ENCODE data around the gene OBSL1. TPM values are rescaled to one million over a fixed set of nuclear protein-coding genes. Genes with fewer than 3 reads are reported as not detected.

Gene OBSL1
- total RNA-seq, 5 donors from 2014 or later (not counting 1 experiment from before 2014, with no cell fraction given): 1.2 to 2.4 (median 1.2) TPM

DNA sequence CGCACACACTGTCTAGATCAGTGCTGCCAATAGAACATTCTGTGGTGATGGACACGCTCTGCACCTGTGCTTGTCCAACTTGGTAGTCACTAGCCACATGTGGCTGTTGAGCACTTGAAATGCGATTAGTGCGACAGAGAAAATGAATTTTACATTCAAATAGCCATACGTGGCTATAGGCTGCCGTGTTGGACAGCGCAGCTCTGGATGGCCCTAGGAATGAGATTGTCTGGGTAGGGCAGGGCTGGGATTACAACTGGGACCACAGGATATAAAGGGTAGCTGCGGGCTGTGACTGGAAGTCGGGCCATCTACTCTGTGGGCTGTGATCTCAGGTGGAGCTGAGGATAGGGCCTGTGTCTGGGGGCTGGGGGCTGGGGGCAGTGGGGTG, 51.8 kb downstream of the OBSL1 start:
- POLR2A ChIA-PET: no interaction called here

DNA sequence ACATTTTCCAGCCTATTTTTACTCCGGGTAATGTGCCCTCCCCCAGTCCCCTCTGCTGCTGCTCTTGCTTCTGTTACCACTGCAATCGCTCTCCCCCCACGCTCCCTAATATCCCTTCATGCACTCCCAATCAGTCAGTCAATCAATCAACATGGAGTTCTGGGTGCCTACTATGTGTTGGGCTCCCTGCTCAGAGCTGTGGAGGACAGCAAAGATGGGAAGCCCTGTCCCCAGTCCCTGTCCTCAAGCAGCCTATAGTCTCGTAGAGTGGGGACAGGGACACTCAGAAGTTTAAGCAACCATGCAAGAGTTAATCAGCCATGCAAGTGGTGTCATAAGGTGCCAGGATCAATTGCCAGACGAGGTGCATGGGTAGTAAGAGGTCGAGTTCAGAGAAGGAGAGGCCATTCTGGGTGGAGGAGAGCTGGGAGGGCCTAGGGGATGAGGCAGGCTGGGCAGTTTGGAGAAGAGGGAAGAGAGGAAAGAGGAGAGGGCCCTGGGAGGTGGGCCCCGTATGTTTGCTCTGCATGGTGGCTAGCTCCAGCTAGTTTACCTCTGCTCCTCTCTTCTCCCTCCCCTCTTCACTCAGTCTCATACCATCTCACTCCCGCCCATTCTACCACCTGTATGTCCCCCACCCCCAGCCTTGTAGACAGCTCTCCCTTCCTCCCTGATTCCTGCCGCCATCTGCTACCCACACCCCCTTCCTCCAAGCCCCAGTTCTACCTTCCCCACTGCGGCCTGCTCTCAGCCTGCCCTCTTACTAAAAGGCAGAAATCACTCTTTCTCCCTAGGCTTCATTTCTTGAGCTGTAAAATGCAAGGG, 53.2 kb downstream of the OBSL1 start:
- Histone ChIP-seq H3K27ac (ENCODE audit: low read length) (no peak overlapping the region), H3K27me3 (replicated peaks in 1 of 2; ENCODE audit: control insufficient read depth in 2 of 2, extremely low read depth in 1 of 2, insufficient read depth in 2 of 2, low read length in 1 of 2) (peaks cover 0 to 93% of the 10 kb centered on the region in 2 experiments), H3K36me3 (ENCODE audit: control insufficient read depth in 2 of 2, extremely low read depth in 1 of 2, insufficient read depth in 1 of 2, low read length in 1 of 2) (no peaks in the 10 kb centered on the region), H3K4me3 (ENCODE audit: control insufficient read depth in 1 of 2, extremely low read depth in 1 of 2, low read length in 1 of 2) (no peak overlapping the region), H3K9me3 (no peaks in the 10 kb centered on the region), H3K4me1 (ENCODE audit: control insufficient read depth in 1 of 2, extremely low read depth in 1 of 2, insufficient read depth in 2 of 2, low read length in 2 of 2) (peaks cover 0 to 28% of the 10 kb centered on the region in 2 experiments)
- ATAC-seq (replicated peaks in 1 of 4): no peak
- no peak for DNase-seq
- Mint-ChIP-seq H3K4me3 (no peak overlapping the region), H3K27me3 (peaks cover 75 to 79% of the 10 kb centered on the region in 2 donors), H3K27ac (no peak overlapping the region), H3K9me3 (no peaks in the 10 kb centered on the region), H3K36me3 (no peaks in the 10 kb centered on the region), H3K4me1 (peaks cover 22 to 25% (median 25%) of the 10 kb centered on the region in 3 donors)
- ChIA-PET POLR2A (no interaction called here), CTCF (interaction anchor here (0.5 to 1.5 kb wide), 5 partner anchors 10 to 88 kb away, joined by 3 to 6 read pairs (median 3); no protein-coding TSS in a partner anchor)
- 66% methylated on average over 8 of the region's 10 CpGs for WGBS (ENCODE audit: insufficient coverage)

More for the DNA sequence above, 51.8 kb downstream of the OBSL1 start:
- Mint-ChIP-seq H3K4me3 (no peak overlapping the region), H3K4me1 (peaks cover 14 to 21% (median 19%) of the 10 kb centered on the region in 3 donors), H3K9me3 (no peaks in the 10 kb centered on the region), H3K36me3 (no peaks in the 10 kb centered on the region), H3K27me3 (peaks cover 76 to 81% of the 10 kb centered on the region in 2 donors), H3K27ac (no peak overlapping the region)
- H3K4me3 ChIP-seq (ENCODE audit: control insufficient read depth in 1 of 2, extremely low read depth in 1 of 2, low read length in 1 of 2): no peak overlapping the region
- DNase-seq: no peak
- CTCF ChIA-PET: interaction anchor here (1.1 to 1.5 kb wide), 2 partner anchors 21 to 89 kb away, joined by 3 to 4 read pairs; no protein-coding TSS in a partner anchor
- ATAC-seq (replicated peaks in 1 of 4): no peak
- H3K27ac ChIP-seq (ENCODE audit: low read length): no peak overlapping the region
- H3K9me3 ChIP-seq: no peaks in the 10 kb centered on the region
- WGBS (ENCODE audit: insufficient coverage): 98% methylated on average over 7 of the region's 9 CpGs
- no peaks in the 10 kb centered on the region for H3K36me3 ChIP-seq (ENCODE audit: control insufficient read depth in 2 of 2, extremely low read depth in 1 of 2, insufficient read depth in 1 of 2, low read length in 1 of 2)
- H3K4me1 ChIP-seq (ENCODE audit: control insufficient read depth in 1 of 2, extremely low read depth in 1 of 2, insufficient read depth in 2 of 2, low read length in 2 of 2): peaks cover 0 to 23% of the 10 kb centered on the region in 2 experiments
- peaks cover 3 to 92% of the 10 kb centered on the region in 2 experiments for H3K27me3 ChIP-seq (replicated peaks in 1 of 2; ENCODE audit: control insufficient read depth in 2 of 2, extremely low read depth in 1 of 2, insufficient read depth in 2 of 2, low read length in 1 of 2)

DNA sequence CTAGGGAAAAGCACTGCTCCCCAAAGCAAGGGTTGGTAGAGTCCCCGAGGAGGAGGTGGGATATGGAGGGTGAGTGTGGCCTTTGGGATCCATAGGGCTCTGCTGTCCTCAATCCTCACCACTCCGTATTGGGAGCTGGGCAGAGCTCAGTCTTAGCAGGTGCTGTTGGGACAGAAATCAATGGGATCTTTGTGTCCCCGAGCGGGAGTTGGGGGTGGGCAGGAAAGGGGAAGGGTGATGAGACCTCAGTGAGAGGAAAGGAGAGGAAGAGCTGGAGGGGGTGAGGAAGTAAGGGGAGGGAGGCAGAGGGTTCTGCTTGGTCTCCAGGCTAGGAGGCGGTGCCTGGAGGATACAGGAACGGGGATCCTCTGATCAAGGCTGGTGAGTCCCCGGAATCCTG, 54.5 kb downstream of the OBSL1 start:
- WGBS (ENCODE audit: insufficient coverage): 29% methylated on average over 6 of the region's 7 CpGs
- H3K36me3 ChIP-seq (ENCODE audit: control insufficient read depth in 2 of 2, extremely low read depth in 1 of 2, insufficient read depth in 1 of 2, low read length in 1 of 2): no peaks in the 10 kb centered on the region
- no peaks in the 10 kb centered on the region for H3K9me3 Mint-ChIP-seq
- H3K9me3 ChIP-seq: no peaks in the 10 kb centered on the region
- ChIA-PET POLR2A (no interaction called here), CTCF (interaction anchor here in 1 of 2 donors (0.7 kb wide), 1 partner anchor 64 kb away, joined by 3 read pairs; no protein-coding TSS in a partner anchor)
- H3K4me1 Mint-ChIP-seq: peaks cover 22 to 28% (median 23%) of the 10 kb centered on the region in 3 donors
- no peak overlapping the region for H3K27ac Mint-ChIP-seq
- H3K4me1 ChIP-seq (ENCODE audit: control insufficient read depth in 1 of 2, extremely low read depth in 1 of 2, insufficient read depth in 2 of 2, low read length in 2 of 2): peaks cover 0 to 18% of the 10 kb centered on the region in 2 experiments
- no peaks in the 10 kb centered on the region for H3K36me3 Mint-ChIP-seq
- H3K4me3 Mint-ChIP-seq: no peak overlapping the region
- DNase-seq (no peak), ATAC-seq (replicated peaks in 1 of 4) (no peak)
- peaks cover 79 to 86% of the 10 kb centered on the region in 2 donors for H3K27me3 Mint-ChIP-seq
- no peak overlapping the region for H3K27ac ChIP-seq (ENCODE audit: low read length)
- H3K27me3 ChIP-seq (replicated peaks in 1 of 2; ENCODE audit: control insufficient read depth in 2 of 2, extremely low read depth in 1 of 2, insufficient read depth in 2 of 2, low read length in 1 of 2): peaks cover 6 to 93% of the 10 kb centered on the region in 2 experiments
- H3K4me3 ChIP-seq (ENCODE audit: control insufficient read depth in 1 of 2, extremely low read depth in 1 of 2, low read length in 1 of 2): no peak overlapping the region

DNA sequence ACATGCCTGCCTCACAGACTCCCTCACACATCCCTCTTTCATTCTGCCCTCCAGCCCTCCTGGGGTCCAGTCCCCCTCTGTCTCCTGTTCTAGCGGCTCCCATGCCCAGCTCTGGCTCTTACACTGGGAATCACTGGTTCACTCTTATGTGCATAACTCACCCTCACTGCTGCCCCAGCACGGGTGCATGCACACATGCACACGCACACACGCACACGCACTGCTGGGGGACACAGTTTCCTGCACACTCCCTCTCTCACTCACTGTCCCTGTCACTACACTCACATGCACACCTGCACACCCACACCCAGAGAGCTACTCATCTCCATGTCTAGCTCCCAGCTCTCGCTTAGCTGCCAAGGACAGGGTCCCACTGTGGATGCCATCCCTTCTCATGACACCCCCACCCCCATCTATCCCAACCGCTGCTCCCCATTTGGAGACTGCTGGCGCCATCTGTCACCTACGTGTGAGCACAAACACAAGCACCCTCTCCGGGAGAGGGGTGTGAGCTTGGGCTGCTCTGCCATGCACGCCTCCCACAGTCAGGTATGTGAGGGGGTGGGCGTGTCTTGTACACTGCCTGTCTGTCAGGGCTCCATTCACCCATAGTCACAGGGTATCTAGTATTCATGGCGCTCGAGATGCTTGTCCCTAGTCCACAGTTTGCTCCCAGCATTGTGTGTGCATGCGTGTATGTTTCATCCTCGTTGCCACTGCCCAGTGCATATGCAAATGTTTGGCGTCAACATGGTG, 55.3 kb downstream of the OBSL1 start:
- peak overlapping the region in 1 of 2 donors; percentile 4 for H3K27ac Mint-ChIP-seq

DNA sequence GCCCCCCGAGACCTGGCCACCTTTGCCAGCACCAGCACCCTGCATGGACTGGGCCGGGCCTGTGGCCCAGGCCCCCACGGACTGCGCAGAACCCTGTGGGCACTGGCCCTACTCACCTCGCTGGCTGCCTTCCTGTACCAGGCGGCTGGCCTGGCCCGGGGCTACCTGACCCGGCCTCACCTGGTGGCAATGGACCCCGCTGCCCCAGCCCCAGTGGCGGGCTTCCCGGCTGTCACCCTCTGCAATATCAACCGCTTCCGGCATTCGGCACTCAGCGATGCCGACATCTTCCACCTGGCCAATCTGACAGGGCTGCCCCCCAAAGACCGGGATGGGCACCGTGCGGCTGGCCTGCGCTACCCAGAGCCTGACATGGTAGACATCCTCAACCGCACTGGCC, 56.5 kb downstream of the OBSL1 start:
- no peak for DNase-seq
- H3K27ac Mint-ChIP-seq: no peak overlapping the region
- H3K36me3 Mint-ChIP-seq: no peaks in the 10 kb centered on the region
- ATAC-seq (replicated peaks in 1 of 4): no peak
- Histone ChIP-seq H3K27ac (ENCODE audit: low read length) (no peak overlapping the region), H3K36me3 (ENCODE audit: control insufficient read depth in 2 of 2, extremely low read depth in 1 of 2, insufficient read depth in 1 of 2, low read length in 1 of 2) (no peaks in the 10 kb centered on the region), H3K4me3 (ENCODE audit: control insufficient read depth in 1 of 2, extremely low read depth in 1 of 2, low read length in 1 of 2) (no peak overlapping the region), H3K4me1 (ENCODE audit: control insufficient read depth in 1 of 2, extremely low read depth in 1 of 2, insufficient read depth in 2 of 2, low read length in 2 of 2) (peaks cover 3 to 17% of the 10 kb centered on the region in 2 experiments), H3K27me3 (replicated peaks in 1 of 2; ENCODE audit: control insufficient read depth in 2 of 2, extremely low read depth in 1 of 2, insufficient read depth in 2 of 2, low read length in 1 of 2) (peaks cover 8 to 94% of the 10 kb centered on the region in 2 experiments), H3K9me3 (no peaks in the 10 kb centered on the region)
- H3K4me1 Mint-ChIP-seq: peaks cover 20 to 28% (median 23%) of the 10 kb centered on the region in 3 donors
- H3K27me3 Mint-ChIP-seq: peaks cover 76 to 85% of the 10 kb centered on the region in 2 donors
- no peak overlapping the region for H3K4me3 Mint-ChIP-seq
- ChIA-PET POLR2A (no interaction called here), CTCF (interaction anchor here in 1 of 2 donors (0.6 kb wide), 1 partner anchor 40 kb away, joined by 4 read pairs; no protein-coding TSS in a partner anchor)
- WGBS (ENCODE audit: insufficient coverage): 87% methylated on average over 21 of the region's 21 CpGs
- H3K9me3 Mint-ChIP-seq: no peaks in the 10 kb centered on the region

More for the DNA sequence above, 55.3 kb downstream of the OBSL1 start:
- Histone ChIP-seq H3K27me3 (replicated peaks in 1 of 2; ENCODE audit: control insufficient read depth in 2 of 2, extremely low read depth in 1 of 2, insufficient read depth in 2 of 2, low read length in 1 of 2) (peaks cover 6 to 93% of the 10 kb centered on the region in 2 experiments), H3K4me3 (ENCODE audit: control insufficient read depth in 1 of 2, extremely low read depth in 1 of 2, low read length in 1 of 2) (no peak overlapping the region), H3K27ac (ENCODE audit: low read length) (no peak overlapping the region), H3K36me3 (ENCODE audit: control insufficient read depth in 2 of 2, extremely low read depth in 1 of 2, insufficient read depth in 1 of 2, low read length in 1 of 2) (no peaks in the 10 kb centered on the region), H3K4me1 (ENCODE audit: control insufficient read depth in 1 of 2, extremely low read depth in 1 of 2, insufficient read depth in 2 of 2, low read length in 2 of 2) (peaks cover 0 to 9% of the 10 kb centered on the region in 2 experiments), H3K9me3 (no peaks in the 10 kb centered on the region)
- Mint-ChIP-seq H3K4me3 (no peak overlapping the region), H3K36me3 (no peaks in the 10 kb centered on the region), H3K9me3 (no peaks in the 10 kb centered on the region), H3K27me3 (peaks cover 76 to 84% of the 10 kb centered on the region in 2 donors), H3K4me1 (peaks cover 14 to 21% (median 16%) of the 10 kb centered on the region in 3 donors)
- DNase-seq (no peak), ATAC-seq (replicated peaks in 1 of 4) (no peak)
- ChIA-PET CTCF (interaction anchor here in 1 of 2 donors (0.7 kb wide), 1 partner anchor 63 kb away, joined by 3 read pairs; no protein-coding TSS in a partner anchor), POLR2A (no interaction called here)
- 76% methylated on average over 12 of the region's 17 CpGs for WGBS (ENCODE audit: insufficient coverage)

DNA sequence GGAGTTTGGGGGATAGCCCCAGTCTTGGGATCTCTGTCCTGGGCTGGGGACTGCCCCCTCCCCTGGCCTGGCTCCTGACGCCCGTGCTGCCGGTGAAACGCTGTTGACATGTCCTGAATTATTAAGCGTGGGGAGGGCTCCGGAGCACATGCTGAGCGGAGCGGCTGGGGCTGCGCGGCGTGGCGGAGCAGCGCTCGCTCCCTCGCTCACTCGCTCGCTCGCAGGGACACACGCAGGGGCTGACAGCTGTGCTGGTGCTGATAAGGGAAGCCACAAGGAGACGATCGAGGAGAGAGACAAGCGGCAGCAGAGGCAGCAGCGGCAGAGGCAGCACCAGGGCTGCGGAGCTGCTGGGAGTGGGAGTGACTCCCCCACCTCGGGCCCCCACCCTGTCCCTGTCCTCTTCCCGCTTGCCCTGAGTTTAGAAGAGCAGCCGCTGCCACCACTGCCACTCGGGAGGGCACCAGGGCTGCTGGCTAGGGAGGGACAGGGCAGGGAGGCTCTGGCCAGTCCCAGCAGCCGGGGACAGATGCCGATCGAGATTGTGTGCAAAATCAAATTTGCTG, 57.1 kb downstream of the OBSL1 start, which contains the start of gene ASIC4:
Gene ASIC4 (plus strand): TSS at position 287 of the 566 bp plus-strand sequence. CDS start 243 bp downstream, at position 530.
- Mint-ChIP-seq H3K4me3 (peak within 1 kb of the TSS in 1 of 3 donors; percentile 66), H3K4me1 (peaks cover 26 to 33% (median 27%) of the 10 kb centered on the region in 3 donors), H3K27ac (no peak within 1 kb of the TSS), H3K36me3 (no peaks in the 10 kb centered on the region), H3K9me3 (no peaks in the 10 kb centered on the region), H3K27me3 (peaks cover 79 to 85% of the 10 kb centered on the region in 2 donors)
- no peak within 1 kb of the TSS for H3K4me3 ChIP-seq (ENCODE audit: control insufficient read depth in 1 of 2, extremely low read depth in 1 of 2, low read length in 1 of 2)
- H3K36me3 ChIP-seq (ENCODE audit: control insufficient read depth in 2 of 2, extremely low read depth in 1 of 2, insufficient read depth in 1 of 2, low read length in 1 of 2): no peaks in the 10 kb centered on the region
- ChIA-PET CTCF (no interaction called here), POLR2A (no interaction called here)
- no peaks in the 10 kb centered on the region for H3K9me3 ChIP-seq
- ATAC-seq (replicated peaks in 1 of 4) (peak in 1 of 4 experiments; percentile 38), DNase-seq (peak in 1 of 35 experiments; percentile 18)
- peaks cover 8 to 94% of the 10 kb centered on the region in 2 experiments for H3K27me3 ChIP-seq (replicated peaks in 1 of 2; ENCODE audit: control insufficient read depth in 2 of 2, extremely low read depth in 1 of 2, insufficient read depth in 2 of 2, low read length in 1 of 2)
- WGBS (ENCODE audit: insufficient coverage): 7% methylated on average over 25 of the region's 31 CpGs
- H3K27ac ChIP-seq (ENCODE audit: low read length): no peak within 1 kb of the TSS
- H3K4me1 ChIP-seq (ENCODE audit: control insufficient read depth in 1 of 2, extremely low read depth in 1 of 2, insufficient read depth in 2 of 2, low read length in 2 of 2): peaks cover 3 to 22% of the 10 kb centered on the region in 2 experiments

All from T-cell (primary cell).